Measurements from ENCODE around the gene RNU6-8. TPM values are rescaled to one million over a fixed set of nuclear protein-coding genes. Genes with fewer than 3 reads are reported as not detected.
A peak's percentile ranks its signal among the peaks of the same experiment; 100 is the strongest.

The RNU6-8 gene
- total RNA-seq, 2 donors from 2014 or later = not detected

GRCh38 chr14:32225378-32225920 is 22.4 kb upstream of the RNU6-8 start:
- DNase-seq = no peak
- ATAC-seq (replicated peaks in 1 of 2) = no peak
- Mint-ChIP-seq H3K4me1 (ENCODE audit: low read depth) (peaks cover 5% of the 10 kb centered on the region), H3K27me3 (ENCODE audit: low read depth) (peaks cover 10% of the 10 kb centered on the region), H3K27ac (no peak overlapping the region), H3K9me3 (no peaks in the 10 kb centered on the region), H3K4me3 (no peak overlapping the region), H3K36me3 (ENCODE audit: insufficient read depth in 2 of 2) (no peaks in the 10 kb centered on the region)

DNA sequence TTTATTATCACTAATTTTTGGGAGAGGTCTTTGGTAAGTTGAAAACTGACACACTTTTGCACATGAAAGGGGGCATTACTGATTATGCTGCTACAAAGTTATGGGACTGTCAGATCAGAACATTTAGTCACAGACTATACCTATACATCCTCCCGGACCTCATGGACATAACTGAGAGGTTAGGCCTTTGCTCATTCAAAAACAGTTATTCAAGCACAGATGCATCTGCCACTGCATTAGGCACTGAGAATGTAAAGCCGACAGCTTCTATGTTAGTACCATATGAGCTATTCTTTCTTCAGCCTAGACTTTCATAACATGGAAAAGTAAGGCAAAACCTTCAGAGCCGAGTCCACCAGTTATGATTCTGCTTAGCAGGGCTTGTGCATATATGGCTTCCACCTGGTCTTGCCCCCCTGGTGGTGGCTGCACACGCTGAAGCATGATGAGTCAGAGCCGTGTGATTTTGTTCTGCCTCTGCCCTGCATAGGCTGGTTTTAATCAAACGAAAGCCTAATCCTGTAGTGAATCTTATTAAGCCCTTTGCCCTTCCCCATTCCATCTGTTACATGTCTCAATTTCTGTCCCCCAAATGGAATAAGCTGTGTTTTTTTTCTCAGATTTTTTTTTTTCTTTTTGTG is 21.8 kb upstream of the RNU6-8 start:
- no peaks in the 10 kb centered on the region for H3K36me3 Mint-ChIP-seq (ENCODE audit: insufficient read depth in 2 of 2)
- H3K27ac Mint-ChIP-seq = no peak overlapping the region
- DNase-seq (peak; percentile 8 to 13), ATAC-seq (replicated peaks in 1 of 2) (peak; percentile 62 to 64)
- no peaks in the 10 kb centered on the region for H3K9me3 Mint-ChIP-seq
- H3K4me3 Mint-ChIP-seq = no peak overlapping the region
- peaks cover 5% of the 10 kb centered on the region for H3K4me1 Mint-ChIP-seq (ENCODE audit: low read depth)
- H3K27me3 Mint-ChIP-seq (ENCODE audit: low read depth) = peaks cover 10% of the 10 kb centered on the region

- H3K36me3 Mint-ChIP-seq (ENCODE audit: insufficient read depth in 2 of 2) = no peaks in the 10 kb centered on the region
- peaks cover 10% of the 10 kb centered on the region for H3K27me3 Mint-ChIP-seq (ENCODE audit: low read depth)
- H3K9me3 Mint-ChIP-seq = no peaks in the 10 kb centered on the region
- ATAC-seq (replicated peaks in 1 of 2) = no peak
- H3K27ac Mint-ChIP-seq = no peak overlapping the region
- peaks cover 6% of the 10 kb centered on the region for H3K4me1 Mint-ChIP-seq (ENCODE audit: low read depth)
- peak overlapping the region in 1 of 2 donors; percentile 54 for H3K4me3 Mint-ChIP-seq
- DNase-seq = no peak
Observed at GRCh38 chr14:32217301-32217700, 14.2 kb upstream of the RNU6-8 start.

DNA sequence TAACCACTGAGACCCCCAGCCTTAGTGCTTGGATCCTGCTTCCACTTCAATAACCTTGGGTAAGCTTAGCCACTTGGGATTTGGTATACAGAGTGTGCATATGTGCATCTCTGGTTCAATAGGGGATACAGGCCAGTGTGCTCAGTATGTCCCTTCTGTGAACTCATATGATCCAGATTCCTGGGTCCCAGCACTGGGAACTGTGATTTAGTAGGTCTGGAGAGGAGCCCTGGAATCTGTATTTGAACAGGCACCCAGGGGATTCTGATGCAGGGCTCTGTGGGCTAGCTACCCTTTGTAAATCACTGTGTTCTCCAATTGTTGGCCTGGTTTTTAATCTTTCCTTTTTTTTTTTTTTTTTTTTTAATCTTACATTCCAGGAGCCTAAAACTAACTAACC is 9.8 kb upstream of the RNU6-8 start:
- no peak for DNase-seq
- Mint-ChIP-seq H3K27ac (no peak overlapping the region), H3K9me3 (no peaks in the 10 kb centered on the region), H3K27me3 (ENCODE audit: low read depth) (no peaks in the 10 kb centered on the region), H3K36me3 (ENCODE audit: insufficient read depth in 2 of 2) (no peaks in the 10 kb centered on the region), H3K4me3 (no peak overlapping the region), H3K4me1 (ENCODE audit: low read depth) (peaks cover 6% of the 10 kb centered on the region)
- no peak for ATAC-seq (replicated peaks in 1 of 2)

DNA sequence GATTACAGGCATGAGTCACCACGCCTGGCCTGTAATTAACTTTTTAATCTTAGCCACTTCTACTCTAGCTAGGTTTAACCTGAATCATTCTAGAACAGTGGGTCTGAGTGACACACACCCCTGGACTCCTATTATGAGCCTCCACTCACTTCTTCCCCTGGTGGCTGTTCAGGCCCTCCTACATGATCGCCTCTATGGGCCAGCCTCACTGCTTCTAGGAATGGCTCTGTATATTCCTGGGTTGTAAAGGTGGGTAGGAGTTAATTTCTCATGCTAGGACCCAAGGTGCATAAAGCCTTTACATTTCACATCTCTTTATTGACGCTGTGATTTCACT is 8.0 kb upstream of the RNU6-8 start:
- Mint-ChIP-seq H3K27me3 (ENCODE audit: low read depth) (no peaks in the 10 kb centered on the region), H3K4me3 (no peak overlapping the region)
- ATAC-seq (replicated peaks in 1 of 2) = no peak

GRCh38 chr14:32209471-32209870 is 6.4 kb upstream of the RNU6-8 start:
- ATAC-seq (replicated peaks in 1 of 2) (no peak), DNase-seq (no peak)
- H3K27ac Mint-ChIP-seq = no peak overlapping the region
- H3K36me3 Mint-ChIP-seq (ENCODE audit: insufficient read depth in 2 of 2) = no peaks in the 10 kb centered on the region
- H3K27me3 Mint-ChIP-seq (ENCODE audit: low read depth) = no peaks in the 10 kb centered on the region
- no peak overlapping the region for H3K4me3 Mint-ChIP-seq
- H3K9me3 Mint-ChIP-seq = no peaks in the 10 kb centered on the region
- peaks cover 17% of the 10 kb centered on the region for H3K4me1 Mint-ChIP-seq (ENCODE audit: low read depth)

More for the DNA sequence above, 8.0 kb upstream of the RNU6-8 start:
- no peak overlapping the region for H3K27ac Mint-ChIP-seq
- H3K36me3 Mint-ChIP-seq (ENCODE audit: insufficient read depth in 2 of 2) = no peaks in the 10 kb centered on the region
- DNase-seq = no peak
- no peaks in the 10 kb centered on the region for H3K9me3 Mint-ChIP-seq
- peaks cover 7% of the 10 kb centered on the region for H3K4me1 Mint-ChIP-seq (ENCODE audit: low read depth)

DNA sequence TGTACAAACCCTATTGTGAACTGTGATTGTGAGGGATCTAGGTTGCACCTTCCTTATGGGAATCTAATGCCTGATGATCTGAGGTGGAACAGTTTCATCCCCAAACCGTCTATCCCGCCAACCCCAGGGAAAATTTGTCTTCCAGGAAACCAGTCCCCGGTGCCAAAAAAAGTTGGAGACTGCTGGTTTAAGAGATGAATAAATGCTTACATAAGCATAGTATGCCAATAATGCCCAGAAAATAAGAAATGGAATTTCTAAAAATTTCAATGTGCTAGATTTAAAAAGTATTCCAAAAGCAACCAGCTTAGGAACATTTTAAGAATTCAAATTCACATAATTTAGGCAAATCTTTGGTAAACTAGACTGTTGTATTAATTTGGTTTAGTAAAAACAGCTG is 5.4 kb upstream of the RNU6-8 start:
- ATAC-seq (replicated peaks in 1 of 2) = no peak
- Mint-ChIP-seq H3K4me3 (no peak overlapping the region), H3K27me3 (ENCODE audit: low read depth) (no peaks in the 10 kb centered on the region), H3K4me1 (ENCODE audit: low read depth) (peaks cover 25% of the 10 kb centered on the region), H3K27ac (no peak overlapping the region), H3K36me3 (ENCODE audit: insufficient read depth in 2 of 2) (no peaks in the 10 kb centered on the region), H3K9me3 (no peaks in the 10 kb centered on the region)
- DNase-seq = no peak

DNA sequence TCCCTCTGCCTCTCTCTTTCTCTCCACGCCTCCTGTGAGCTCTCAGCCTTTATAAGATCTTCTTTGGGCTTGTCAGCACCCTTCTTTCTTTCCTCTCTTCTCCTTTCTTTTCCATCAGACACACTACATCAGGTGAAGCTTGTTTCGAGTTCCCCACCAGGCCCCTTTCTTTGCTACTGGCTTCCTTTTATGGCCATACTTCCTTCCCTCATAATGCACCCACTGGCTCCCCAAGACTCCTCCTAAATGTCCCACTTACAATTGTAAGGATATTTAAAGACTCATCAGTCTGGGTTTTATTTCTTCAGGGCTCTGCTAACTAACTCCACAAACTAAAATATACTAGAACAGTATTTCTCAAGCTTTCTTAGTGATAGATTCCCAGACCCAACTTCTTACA is 3.5 kb upstream of the RNU6-8 start:
- Mint-ChIP-seq H3K27ac (no peak overlapping the region), H3K9me3 (no peaks in the 10 kb centered on the region), H3K4me1 (ENCODE audit: low read depth) (peaks cover 38% of the 10 kb centered on the region), H3K4me3 (peak overlapping the region in 1 of 2 donors; percentile 13), H3K27me3 (ENCODE audit: low read depth) (no peaks in the 10 kb centered on the region), H3K36me3 (ENCODE audit: insufficient read depth in 2 of 2) (no peaks in the 10 kb centered on the region)
- ATAC-seq (replicated peaks in 1 of 2) (no peak), DNase-seq (no peak)

GRCh38 chr14:32205984-32206383 is 2.9 kb upstream of the RNU6-8 start:
- Mint-ChIP-seq H3K9me3 (no peaks in the 10 kb centered on the region), H3K36me3 (ENCODE audit: insufficient read depth in 2 of 2) (no peaks in the 10 kb centered on the region), H3K4me3 (peak overlapping the region; percentile 9 to 71), H3K27me3 (ENCODE audit: low read depth) (no peaks in the 10 kb centered on the region), H3K27ac (no peak overlapping the region), H3K4me1 (ENCODE audit: low read depth) (peaks cover 38% of the 10 kb centered on the region)
- DNase-seq (no peak), ATAC-seq (replicated peaks in 1 of 2) (no peak)

DNA sequence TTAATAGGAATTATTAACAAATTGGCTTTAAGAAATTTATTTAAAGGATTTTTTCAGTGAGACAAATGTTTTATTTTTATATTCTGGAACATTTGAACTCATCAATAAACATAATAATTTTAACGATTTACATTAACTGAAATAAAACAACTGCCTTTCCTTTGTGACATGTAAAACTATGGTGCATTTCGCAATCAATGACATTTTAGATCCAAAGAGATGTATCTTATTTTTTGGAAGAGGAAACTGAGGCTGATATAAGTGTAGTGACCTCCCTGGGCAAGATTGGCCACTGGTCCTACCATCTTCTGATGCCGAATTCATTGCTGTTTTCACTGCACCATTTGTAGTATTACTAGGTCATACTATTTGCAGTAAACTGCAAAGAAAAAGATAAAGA is 2.5 kb upstream of the RNU6-8 start:
- Mint-ChIP-seq H3K4me1 (ENCODE audit: low read depth) (peaks cover 39% of the 10 kb centered on the region), H3K27ac (no peak overlapping the region), H3K27me3 (ENCODE audit: low read depth) (no peaks in the 10 kb centered on the region), H3K4me3 (peak overlapping the region; percentile 9 to 71), H3K9me3 (no peaks in the 10 kb centered on the region), H3K36me3 (ENCODE audit: insufficient read depth in 2 of 2) (no peaks in the 10 kb centered on the region)
- ATAC-seq (replicated peaks in 1 of 2) (no peak), DNase-seq (no peak)

DNA sequence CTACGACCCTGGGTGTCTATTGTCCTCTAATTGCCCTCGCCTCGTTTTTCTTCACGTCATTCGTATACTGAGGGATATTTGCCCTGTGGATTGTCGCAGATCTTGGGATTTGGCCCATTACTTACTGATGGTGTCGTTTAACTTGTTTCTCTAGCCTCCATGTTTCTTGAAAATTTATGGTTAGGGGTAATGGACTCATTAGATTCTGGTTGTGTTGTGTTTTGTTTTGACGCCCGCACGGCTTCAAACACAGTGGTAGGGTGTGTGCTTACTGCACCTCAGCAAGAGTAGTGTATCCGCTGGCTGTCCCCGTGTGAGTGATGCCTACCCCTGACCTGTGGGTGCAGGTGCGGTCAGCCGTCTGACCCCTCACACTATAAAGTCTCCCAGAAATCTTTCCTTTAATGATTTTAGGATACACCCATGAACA is 874 bp upstream of the RNU6-8 start:
- no peak for ATAC-seq (replicated peaks in 1 of 2)
- DNase-seq = peak; percentile 8 to 25
- no peaks in the 10 kb centered on the region for H3K9me3 Mint-ChIP-seq
- peak overlapping the region; percentile 96 for H3K27ac Mint-ChIP-seq
- no peaks in the 10 kb centered on the region for H3K36me3 Mint-ChIP-seq (ENCODE audit: insufficient read depth in 2 of 2)
- peaks cover 45% of the 10 kb centered on the region for H3K4me1 Mint-ChIP-seq (ENCODE audit: low read depth)
- H3K27me3 Mint-ChIP-seq (ENCODE audit: low read depth) = no peaks in the 10 kb centered on the region
- peak overlapping the region; percentile 89 to 98 for H3K4me3 Mint-ChIP-seq

DNA sequence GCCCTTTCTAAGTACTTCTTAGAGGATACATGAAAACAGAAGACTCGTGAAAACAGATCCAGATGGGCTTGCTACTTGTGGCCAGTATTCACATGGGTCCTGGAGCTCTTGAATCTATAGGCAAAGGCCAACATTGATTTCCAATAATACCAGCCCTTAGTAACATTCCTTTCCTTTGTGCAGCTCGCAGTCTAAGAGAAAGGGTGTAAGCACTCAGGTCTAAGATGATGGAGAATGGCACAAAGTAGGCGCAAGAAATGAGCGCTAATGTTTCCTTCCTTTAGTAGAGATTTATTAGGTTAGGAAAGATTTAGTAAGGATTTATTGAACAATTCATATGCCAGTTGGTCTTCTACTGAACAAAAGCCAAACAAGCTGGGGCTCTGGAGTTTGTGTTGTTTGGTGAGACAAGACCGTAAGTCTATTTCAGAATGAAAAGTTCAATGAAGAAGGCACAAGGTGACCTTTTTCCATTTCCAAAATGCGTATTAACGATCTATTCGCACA is 525 bp downstream of the RNU6-8 start:
- H3K27ac Mint-ChIP-seq = peak overlapping the region; percentile 96
- no peaks in the 10 kb centered on the region for H3K27me3 Mint-ChIP-seq (ENCODE audit: low read depth)
- DNase-seq (no peak), ATAC-seq (replicated peaks in 1 of 2) (no peak)
- peaks cover 55% of the 10 kb centered on the region for H3K4me1 Mint-ChIP-seq (ENCODE audit: low read depth)
- H3K4me3 Mint-ChIP-seq = peak overlapping the region; percentile 89 to 98
- H3K9me3 Mint-ChIP-seq = no peaks in the 10 kb centered on the region
- H3K36me3 Mint-ChIP-seq (ENCODE audit: insufficient read depth in 2 of 2) = no peaks in the 10 kb centered on the region

DNA sequence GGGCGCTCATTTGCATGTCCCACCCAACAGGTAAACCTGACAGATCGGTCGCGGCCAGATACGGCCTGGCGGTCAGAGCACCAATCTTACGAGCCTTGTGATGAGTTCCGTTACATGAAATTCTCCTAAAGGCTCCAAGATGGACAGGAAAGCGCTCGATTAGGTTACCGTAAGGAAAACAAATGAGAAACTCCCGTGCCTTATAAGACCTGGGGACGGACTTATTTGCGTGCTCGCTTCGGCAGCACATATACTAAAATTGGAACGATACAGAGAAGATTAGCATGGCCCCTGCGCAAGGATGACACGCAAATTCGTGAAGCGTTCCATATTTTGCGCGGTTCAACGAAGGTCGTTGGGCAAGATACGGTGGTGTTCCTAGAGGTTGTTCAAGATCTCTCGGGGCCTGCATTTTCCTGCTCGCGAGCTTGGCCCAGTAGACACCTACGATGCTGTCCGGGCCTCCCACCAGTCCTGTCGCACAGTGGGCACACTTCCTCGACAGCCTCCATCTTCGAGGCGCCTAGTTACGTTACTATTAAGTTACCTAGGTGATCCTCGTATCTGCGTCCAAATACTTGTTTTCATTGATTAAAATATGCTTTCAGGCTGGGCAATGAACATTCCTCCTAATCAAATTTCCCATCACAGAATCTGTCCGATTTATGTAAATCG is 1.1 kb downstream of the RNU6-8 start, which contains the start of gene RNU6-7:
TSS of gene RNU6-7 (plus strand) at position 230 of the 675 bp plus-strand sequence.
- peak; percentile 41 to 44 for DNase-seq
- Mint-ChIP-seq H3K27ac (peak within 1 kb of the TSS; percentile 96), H3K9me3 (no peaks in the 10 kb centered on the region), H3K36me3 (ENCODE audit: insufficient read depth in 2 of 2) (no peaks in the 10 kb centered on the region), H3K4me1 (ENCODE audit: low read depth) (peaks cover 57% of the 10 kb centered on the region), H3K27me3 (ENCODE audit: low read depth) (peaks cover 6% of the 10 kb centered on the region), H3K4me3 (peak within 1 kb of the TSS; percentile 89 to 98)
- ATAC-seq (replicated peaks in 1 of 2) = peak; percentile 11 to 32
